ENCODE measurements around the gene TFB1M.

- TF ChIP-seq, protein P1, sequence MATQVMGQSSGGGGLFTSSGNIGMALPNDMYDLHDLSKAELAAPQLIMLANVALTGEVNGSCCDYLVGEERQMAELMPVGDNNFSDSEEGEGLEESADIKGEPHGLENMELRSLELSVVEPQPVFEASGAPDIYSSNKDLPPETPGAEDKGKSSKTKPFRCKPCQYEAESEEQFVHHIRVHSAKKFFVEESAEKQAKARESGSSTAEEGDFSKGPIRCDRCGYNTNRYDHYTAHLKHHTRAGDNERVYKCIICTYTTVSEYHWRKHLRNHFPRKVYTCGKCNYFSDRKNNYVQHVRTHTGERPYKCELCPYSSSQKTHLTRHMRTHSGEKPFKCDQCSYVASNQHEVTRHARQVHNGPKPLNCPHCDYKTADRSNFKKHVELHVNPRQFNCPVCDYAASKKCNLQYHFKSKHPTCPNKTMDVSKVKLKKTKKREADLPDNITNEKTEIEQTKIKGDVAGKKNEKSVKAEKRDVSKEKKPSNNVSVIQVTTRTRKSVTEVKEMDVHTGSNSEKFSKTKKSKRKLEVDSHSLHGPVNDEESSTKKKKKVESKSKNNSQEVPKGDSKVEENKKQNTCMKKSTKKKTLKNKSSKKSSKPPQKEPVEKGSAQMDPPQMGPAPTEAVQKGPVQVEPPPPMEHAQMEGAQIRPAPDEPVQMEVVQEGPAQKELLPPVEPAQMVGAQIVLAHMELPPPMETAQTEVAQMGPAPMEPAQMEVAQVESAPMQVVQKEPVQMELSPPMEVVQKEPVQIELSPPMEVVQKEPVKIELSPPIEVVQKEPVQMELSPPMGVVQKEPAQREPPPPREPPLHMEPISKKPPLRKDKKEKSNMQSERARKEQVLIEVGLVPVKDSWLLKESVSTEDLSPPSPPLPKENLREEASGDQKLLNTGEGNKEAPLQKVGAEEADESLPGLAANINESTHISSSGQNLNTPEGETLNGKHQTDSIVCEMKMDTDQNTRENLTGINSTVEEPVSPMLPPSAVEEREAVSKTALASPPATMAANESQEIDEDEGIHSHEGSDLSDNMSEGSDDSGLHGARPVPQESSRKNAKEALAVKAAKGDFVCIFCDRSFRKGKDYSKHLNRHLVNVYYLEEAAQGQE (IDR thresholded peaks at IDR 0.05; ENCODE audit: insufficient read depth in 1 of 2, low read depth in 2 of 2, low read length in 2 of 2) = no peak
- no peak for TF ChIP-seq TAF1 (IDR thresholded peaks at IDR 0.05; ENCODE audit: borderline replicate concordance, insufficient read depth, low read length)
Observed at GRCh38 chr6:155224618-155225017, 89.7 kb downstream of the TFB1M start.
